GOT3 (cell line): ENCODE results near the gene PDXDC1.
"Not testable (repeated sequence)": the region's sequence is repeated elsewhere in the genome, so short reads cannot be mapped to it uniquely, and the experiment has no call there.

ENCODE experiments used
- DNase-seq: peaks from one replicate; lab custom pipeline; 2025; ENCODE audit warnings: mixed read lengths; lab: John Stamatoyannopoulos, UW

Gene PDXDC1

GRCh38 chr16:15035163-15035729 lies 60.4 kb downstream of the PDXDC1 start:
- no peak for DNase-seq

- DNase-seq, result no peak
These were observed 62.2 kb downstream of the PDXDC1 start for GRCh38 chr16:15037003-15037402.

- DNase-seq, result no peak
These were observed 62.9 kb downstream of the PDXDC1 start for GRCh38 chr16:15037745-15038144.

GRCh38 chr16:15038689-15039088 lies 63.9 kb downstream of the PDXDC1 start:
- DNase-seq, result no peak

GRCh38 chr16:15041271-15042004 lies 66.6 kb downstream of the PDXDC1 start:
- no peak for DNase-seq

GRCh38 chr16:15043344-15043743 lies 68.5 kb downstream of the PDXDC1 start:
- DNase-seq, result no peak

- no peak for DNase-seq
These were observed 69.5 kb downstream of the PDXDC1 start for GRCh38 chr16:15044286-15044685.

GRCh38 chr16:15045270-15045669 lies 70.4 kb downstream of the PDXDC1 start:
- DNase-seq, result not testable (repeated sequence)

- no peak for DNase-seq
These were observed 72.0 kb downstream of the PDXDC1 start for GRCh38 chr16:15046692-15047376.

GRCh38 chr16:15049581-15050180 lies 74.9 kb downstream of the PDXDC1 start:
- DNase-seq, result no peak

- DNase-seq, result not testable (repeated sequence)
These were observed 75.6 kb downstream of the PDXDC1 start for GRCh38 chr16:15050440-15050839.

GRCh38 chr16:15051387-15051951 lies 76.6 kb downstream of the PDXDC1 start:
- no peak for DNase-seq

GRCh38 chr16:15052747-15053476 lies 78.1 kb downstream of the PDXDC1 start:
- no peak for DNase-seq

GRCh38 chr16:15053904-15054303 lies 79.1 kb downstream of the PDXDC1 start:
- DNase-seq, result no peak

- no peak for DNase-seq
These were observed 79.7 kb downstream of the PDXDC1 start for GRCh38 chr16:15054357-15055140.

- DNase-seq, result no peak
These were observed 80.6 kb downstream of the PDXDC1 start for GRCh38 chr16:15055141-15056053.

- no peak for DNase-seq
These were observed 83.0 kb downstream of the PDXDC1 start for GRCh38 chr16:15057681-15058417.

GRCh38 chr16:15059324-15059723 lies 84.5 kb downstream of the PDXDC1 start:
- no peak for DNase-seq
